A549 (cell line): ENCODE results near the gene FKBP6.
"Not testable (repeated sequence)": the region's sequence is repeated elsewhere in the genome, so short reads cannot be mapped to it uniquely, and the experiment has no call there.

Experiments used
- HOXA7 ChIP-seq: fragments of 250-450 bp; sonication (Bioruptor Pico); IDR thresholded peaks from 2 replicates; pipeline ENCODE4 v1.5.0; 2020; ENCODE audit warnings: mild to moderate bottlenecking, moderate library complexity
- RFX5 ChIP-seq: fragments of 450-650 bp; IDR thresholded peaks from 2 replicates; pipeline ENCODE4 v1.7.1; 2014; ENCODE audit warnings: antibody characterized with exemption, mild to moderate bottlenecking, moderate library complexity

GRCh38 chr7:73318656-73319204 lies 9.2 kb upstream of the FKBP6 start:
- TF ChIP-seq HOXA7 (CRISPR knock-in tag); RFX5: not testable (repeated sequence)
